ENCODE results near the gene CEBPZ. TPM values are rescaled to one million over a fixed set of nuclear protein-coding genes. Genes with fewer than 3 reads are reported as not detected.
A peak's percentile ranks its signal among the peaks of the same experiment; 100 is the strongest.

CEBPZ gene, protein sequence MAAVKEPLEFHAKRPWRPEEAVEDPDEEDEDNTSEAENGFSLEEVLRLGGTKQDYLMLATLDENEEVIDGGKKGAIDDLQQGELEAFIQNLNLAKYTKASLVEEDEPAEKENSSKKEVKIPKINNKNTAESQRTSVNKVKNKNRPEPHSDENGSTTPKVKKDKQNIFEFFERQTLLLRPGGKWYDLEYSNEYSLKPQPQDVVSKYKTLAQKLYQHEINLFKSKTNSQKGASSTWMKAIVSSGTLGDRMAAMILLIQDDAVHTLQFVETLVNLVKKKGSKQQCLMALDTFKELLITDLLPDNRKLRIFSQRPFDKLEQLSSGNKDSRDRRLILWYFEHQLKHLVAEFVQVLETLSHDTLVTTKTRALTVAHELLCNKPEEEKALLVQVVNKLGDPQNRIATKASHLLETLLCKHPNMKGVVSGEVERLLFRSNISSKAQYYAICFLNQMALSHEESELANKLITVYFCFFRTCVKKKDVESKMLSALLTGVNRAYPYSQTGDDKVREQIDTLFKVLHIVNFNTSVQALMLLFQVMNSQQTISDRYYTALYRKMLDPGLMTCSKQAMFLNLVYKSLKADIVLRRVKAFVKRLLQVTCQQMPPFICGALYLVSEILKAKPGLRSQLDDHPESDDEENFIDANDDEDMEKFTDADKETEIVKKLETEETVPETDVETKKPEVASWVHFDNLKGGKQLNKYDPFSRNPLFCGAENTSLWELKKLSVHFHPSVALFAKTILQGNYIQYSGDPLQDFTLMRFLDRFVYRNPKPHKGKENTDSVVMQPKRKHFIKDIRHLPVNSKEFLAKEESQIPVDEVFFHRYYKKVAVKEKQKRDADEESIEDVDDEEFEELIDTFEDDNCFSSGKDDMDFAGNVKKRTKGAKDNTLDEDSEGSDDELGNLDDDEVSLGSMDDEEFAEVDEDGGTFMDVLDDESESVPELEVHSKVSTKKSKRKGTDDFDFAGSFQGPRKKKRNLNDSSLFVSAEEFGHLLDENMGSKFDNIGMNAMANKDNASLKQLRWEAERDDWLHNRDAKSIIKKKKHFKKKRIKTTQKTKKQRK
- 10 to 100 TPM; 20.8 to 33.6 TPM for total RNA-seq

DNA sequence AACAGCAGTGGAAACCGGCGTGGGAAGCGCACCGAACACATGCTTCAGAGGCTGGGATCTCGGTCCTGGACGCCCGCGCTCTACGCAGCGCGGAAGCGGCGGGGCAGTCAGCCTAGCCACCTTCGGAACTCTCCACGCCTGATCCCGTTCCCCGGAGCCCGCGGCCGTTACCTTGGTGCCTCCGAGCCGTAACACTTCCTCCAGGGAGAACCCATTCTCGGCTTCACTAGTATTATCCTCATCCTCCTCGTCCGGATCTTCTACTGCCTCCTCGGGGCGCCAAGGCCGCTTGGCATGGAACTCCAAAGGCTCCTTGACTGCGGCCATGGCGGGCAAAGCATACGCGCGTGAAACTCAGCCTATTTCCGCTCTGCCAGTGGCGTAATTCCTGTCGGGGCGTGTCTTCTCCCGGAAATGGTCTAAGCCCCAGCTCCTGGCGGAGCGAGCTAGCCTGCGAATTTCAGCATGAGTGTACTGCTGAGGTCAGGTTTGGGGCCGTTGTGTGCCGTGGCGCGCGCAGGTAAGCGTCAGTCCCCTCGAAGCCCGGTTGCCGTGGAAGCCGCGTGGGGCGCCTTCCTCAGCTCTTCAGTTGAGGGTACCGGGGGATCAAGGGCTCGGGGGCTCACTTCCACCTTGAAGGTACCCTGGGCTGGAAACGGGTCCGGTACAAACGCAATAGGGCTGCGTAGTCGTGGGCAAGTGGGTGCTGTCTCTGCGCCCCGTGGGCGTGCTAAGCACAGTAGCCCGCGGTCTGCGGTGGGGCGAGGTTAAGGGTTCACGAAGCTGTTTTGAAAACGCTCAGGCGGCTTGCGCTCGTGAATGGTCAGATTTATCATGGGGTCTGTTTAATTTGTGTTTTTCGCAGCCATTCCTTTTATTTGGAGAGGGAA, at the start of gene CEBPZ, which contains the start of gene NDUFAF7:
Gene CEBPZ (minus strand): TSS at position 356 of the 890 bp plus-strand sequence. CDS start 29 bp downstream, at position 327.
Gene NDUFAF7 (plus strand): TSS at position 418 of the 890 bp plus-strand sequence. CDS start 48 bp downstream, at position 466.
- ATAC-seq, result peak; percentile 97
- TF ChIP-seq, protein P1, sequence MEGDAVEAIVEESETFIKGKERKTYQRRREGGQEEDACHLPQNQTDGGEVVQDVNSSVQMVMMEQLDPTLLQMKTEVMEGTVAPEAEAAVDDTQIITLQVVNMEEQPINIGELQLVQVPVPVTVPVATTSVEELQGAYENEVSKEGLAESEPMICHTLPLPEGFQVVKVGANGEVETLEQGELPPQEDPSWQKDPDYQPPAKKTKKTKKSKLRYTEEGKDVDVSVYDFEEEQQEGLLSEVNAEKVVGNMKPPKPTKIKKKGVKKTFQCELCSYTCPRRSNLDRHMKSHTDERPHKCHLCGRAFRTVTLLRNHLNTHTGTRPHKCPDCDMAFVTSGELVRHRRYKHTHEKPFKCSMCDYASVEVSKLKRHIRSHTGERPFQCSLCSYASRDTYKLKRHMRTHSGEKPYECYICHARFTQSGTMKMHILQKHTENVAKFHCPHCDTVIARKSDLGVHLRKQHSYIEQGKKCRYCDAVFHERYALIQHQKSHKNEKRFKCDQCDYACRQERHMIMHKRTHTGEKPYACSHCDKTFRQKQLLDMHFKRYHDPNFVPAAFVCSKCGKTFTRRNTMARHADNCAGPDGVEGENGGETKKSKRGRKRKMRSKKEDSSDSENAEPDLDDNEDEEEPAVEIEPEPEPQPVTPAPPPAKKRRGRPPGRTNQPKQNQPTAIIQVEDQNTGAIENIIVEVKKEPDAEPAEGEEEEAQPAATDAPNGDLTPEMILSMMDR (IDR thresholded peaks at IDR 0.05), result peak in 3 of 7 experiments; percentile 12 to 25 (median 22)
- TF ChIP-seq POLR2A (IDR thresholded peaks at IDR 0.05), result peak; percentile 67 to 91 (median 88)
- 0 to 1% methylated on average over 32 to 73 of the region's 73 CpGs for WGBS, 2 donors

DNA sequence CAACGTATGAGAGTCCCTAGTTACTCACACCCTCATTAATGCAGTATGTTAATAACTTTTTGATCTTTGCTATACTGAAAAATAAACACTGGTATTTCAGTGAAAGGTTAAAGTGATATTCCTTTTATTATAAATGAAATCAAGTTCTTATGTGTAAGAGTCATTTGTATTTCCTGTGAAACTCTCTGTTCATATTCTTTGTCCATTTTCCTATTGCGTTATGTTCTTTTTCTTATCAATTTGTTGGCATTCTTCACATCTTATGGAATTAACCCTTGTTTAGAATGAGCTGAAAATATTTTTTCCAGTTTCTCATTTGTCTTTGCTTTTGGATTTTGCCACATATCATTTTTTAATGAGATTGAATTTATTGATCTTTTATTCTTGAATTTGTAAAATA, 44.9 kb upstream of the CEBPZ start:
- H3K27me3 ChIP-seq, result no peaks in the 10 kb centered on the region
- H3K4me3 ChIP-seq, result no peak overlapping the region
- 74 to 76% methylated on average over 2 of the region's 2 CpGs for WGBS, 2 donors
- intact Hi-C loops (cut with DNase I), result no loop called here
- no peak for TF ChIP-seq POLR2A (IDR thresholded peaks at IDR 0.05)
- TF ChIP-seq, protein P1 (IDR thresholded peaks at IDR 0.05), result no peak
- no peaks in the 10 kb centered on the region for H3K4me1 ChIP-seq
- no peaks in the 10 kb centered on the region for H3K9me3 ChIP-seq
- DNase-seq (no peak), ATAC-seq (no peak)
- no peak overlapping the region for H3K27ac ChIP-seq
- H3K36me3 ChIP-seq (replicated peaks in 1 of 2; ENCODE audit: insufficient read depth in 1 of 2, low read depth in 2 of 2), result peaks cover 5 to 13% of the 10 kb centered on the region in 2 donors

More for the DNA sequence above, at the start of gene CEBPZ, which contains the start of gene NDUFAF7:
- Histone ChIP-seq H3K27me3 (no peaks in the 10 kb centered on the region), H3K9me3 (no peaks in the 10 kb centered on the region), H3K4me1 (peaks cover 24% of the 10 kb centered on the region), H3K27ac (peak within 1 kb of the TSS; percentile 76 to 94 (median 84)), H3K4me3 (peak within 1 kb of the TSS; percentile 66 to 78), H3K36me3 (replicated peaks in 1 of 2; ENCODE audit: insufficient read depth in 1 of 2, low read depth in 2 of 2) (peaks cover 5 to 6% of the 10 kb centered on the region in 2 donors)
- intact Hi-C loops (cut with DNase I), result no loop called here
- peak; percentile 88 to 93 (median 92) for DNase-seq

DNA sequence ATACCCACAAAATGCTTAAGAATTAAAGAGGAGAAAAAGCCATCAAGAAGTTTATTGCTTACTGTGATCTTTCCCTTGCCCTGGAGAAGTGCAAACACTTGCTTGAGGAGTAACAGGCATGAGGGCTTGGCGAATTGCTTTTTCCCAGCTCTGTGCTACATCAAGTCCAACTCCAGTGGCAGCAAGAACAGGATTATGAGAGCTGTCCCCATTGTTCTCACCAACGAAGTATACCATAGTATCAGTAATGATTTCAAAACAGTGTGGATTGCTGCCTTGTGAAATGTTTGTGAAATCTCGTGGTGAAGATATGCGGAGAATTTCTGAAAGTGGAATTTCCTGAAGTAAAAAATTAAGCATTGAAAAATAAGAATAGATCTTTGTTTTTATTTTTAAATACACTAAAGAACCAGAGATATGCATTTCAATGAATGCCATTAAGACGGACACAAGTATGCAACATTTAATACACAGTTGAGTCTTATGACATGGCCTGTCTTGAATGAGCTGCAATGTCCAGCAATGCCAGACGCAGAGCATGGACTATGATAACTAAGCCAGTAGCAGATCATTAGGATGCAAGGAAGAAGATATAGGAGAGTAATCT, 43.1 kb upstream of the CEBPZ start:
- ATAC-seq (no peak), DNase-seq (no peak)
- no peak for TF ChIP-seq POLR2A (IDR thresholded peaks at IDR 0.05)
- TF ChIP-seq, protein P1 (IDR thresholded peaks at IDR 0.05), result no peak
- Histone ChIP-seq H3K4me1 (no peaks in the 10 kb centered on the region), H3K36me3 (replicated peaks in 1 of 2; ENCODE audit: insufficient read depth in 1 of 2, low read depth in 2 of 2) (peaks cover 8 to 10% of the 10 kb centered on the region in 2 donors), H3K27ac (no peak overlapping the region), H3K4me3 (no peak overlapping the region), H3K9me3 (no peaks in the 10 kb centered on the region), H3K27me3 (no peaks in the 10 kb centered on the region)
- intact Hi-C loops (cut with DNase I), result no loop called here
- WGBS, 2 donors, result 71 to 76% methylated on average over 6 of the region's 6 CpGs

All from body of pancreas (tissue), 4 donors.